Measurements from ENCODE around the gene STK24. TPM values are rescaled to one million over a fixed set of nuclear protein-coding genes. Genes with fewer than 3 reads are reported as not detected.

The STK24 gene
- total and polyA plus RNA-seq, 2 experiments from 2014 or later = 83.3 to 98.0 TPM

DNA sequence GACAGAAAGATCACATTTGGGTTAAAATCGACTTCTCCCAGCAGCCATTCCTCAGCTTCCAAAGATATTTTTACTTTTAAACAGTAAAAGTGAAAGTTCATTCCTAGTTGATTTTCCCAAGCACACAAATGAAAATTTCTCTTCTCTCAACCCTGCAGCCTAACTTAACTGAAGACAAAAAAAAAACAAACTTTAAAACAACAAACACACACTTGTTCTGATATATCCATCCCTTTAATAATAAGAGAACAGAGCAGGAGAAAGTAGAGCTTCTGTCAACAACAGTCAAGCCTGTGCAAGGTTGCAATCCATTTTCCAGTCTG, 72.9 kb downstream of the STK24 start:
- Histone ChIP-seq H3K27me3 (no peaks in the 10 kb centered on the region), H3K4me1 (ENCODE audit: low read depth) (peaks cover 72% of the 10 kb centered on the region), H3K4me3 (no peak overlapping the region), H3K9me3 (ENCODE audit: low read depth) (no peaks in the 10 kb centered on the region), H3K27ac (peak overlapping the region; percentile 93), H3K36me3 (no peaks in the 10 kb centered on the region)
- no peak for DNase-seq (ENCODE audit: low read depth in 1 of 2, low spot score in 1 of 2)
- TF ChIP-seq, protein P1, sequence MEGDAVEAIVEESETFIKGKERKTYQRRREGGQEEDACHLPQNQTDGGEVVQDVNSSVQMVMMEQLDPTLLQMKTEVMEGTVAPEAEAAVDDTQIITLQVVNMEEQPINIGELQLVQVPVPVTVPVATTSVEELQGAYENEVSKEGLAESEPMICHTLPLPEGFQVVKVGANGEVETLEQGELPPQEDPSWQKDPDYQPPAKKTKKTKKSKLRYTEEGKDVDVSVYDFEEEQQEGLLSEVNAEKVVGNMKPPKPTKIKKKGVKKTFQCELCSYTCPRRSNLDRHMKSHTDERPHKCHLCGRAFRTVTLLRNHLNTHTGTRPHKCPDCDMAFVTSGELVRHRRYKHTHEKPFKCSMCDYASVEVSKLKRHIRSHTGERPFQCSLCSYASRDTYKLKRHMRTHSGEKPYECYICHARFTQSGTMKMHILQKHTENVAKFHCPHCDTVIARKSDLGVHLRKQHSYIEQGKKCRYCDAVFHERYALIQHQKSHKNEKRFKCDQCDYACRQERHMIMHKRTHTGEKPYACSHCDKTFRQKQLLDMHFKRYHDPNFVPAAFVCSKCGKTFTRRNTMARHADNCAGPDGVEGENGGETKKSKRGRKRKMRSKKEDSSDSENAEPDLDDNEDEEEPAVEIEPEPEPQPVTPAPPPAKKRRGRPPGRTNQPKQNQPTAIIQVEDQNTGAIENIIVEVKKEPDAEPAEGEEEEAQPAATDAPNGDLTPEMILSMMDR (IDR thresholded peaks at IDR 0.05; ENCODE audit: low read depth, low read length) = no peak

DNA sequence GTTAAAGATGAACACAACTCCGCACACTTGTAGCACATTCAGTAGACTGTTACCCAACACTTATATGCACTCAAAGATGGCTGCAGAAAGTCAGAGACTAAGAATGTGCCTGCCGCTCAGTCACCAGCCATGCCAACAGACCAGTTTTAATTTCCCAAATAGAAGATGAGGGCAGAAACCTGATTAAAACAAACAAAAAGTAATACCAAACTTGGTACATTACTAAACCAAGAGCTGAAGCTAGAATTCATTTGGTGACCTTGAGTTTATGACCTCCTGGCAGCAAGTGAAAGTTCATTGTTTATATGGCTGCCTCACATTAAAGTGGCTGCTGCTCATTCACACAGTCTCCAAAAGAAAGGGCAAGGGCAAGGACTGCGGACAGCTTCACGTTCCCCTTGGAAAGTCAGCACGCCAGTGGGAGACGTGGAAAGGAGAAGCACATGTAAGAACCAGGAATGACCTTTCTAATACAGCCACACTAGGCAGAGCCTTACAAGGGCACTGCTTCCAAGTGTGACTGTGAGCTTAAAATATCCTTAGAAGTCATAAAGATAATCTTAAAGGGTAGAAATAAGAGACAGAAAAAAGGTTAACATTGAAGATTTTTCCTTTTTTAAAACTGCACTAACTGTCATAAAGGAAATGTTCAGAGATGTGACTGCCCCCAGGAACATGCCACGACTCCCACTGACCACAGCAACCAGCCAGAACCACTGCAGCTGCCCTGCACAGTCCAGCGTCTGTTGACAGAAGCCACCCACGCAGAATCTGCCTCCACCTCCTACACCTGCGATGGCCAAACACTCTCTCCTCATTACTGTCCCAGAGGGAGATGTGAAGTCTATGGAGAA, 73.5 kb downstream of the STK24 start:
- no peak for DNase-seq (ENCODE audit: low read depth in 1 of 2, low spot score in 1 of 2)
- H3K27me3 ChIP-seq = no peaks in the 10 kb centered on the region
- no peaks in the 10 kb centered on the region for H3K9me3 ChIP-seq (ENCODE audit: low read depth)
- peaks cover 66% of the 10 kb centered on the region for H3K4me1 ChIP-seq (ENCODE audit: low read depth)
- H3K4me3 ChIP-seq = no peak overlapping the region
- H3K36me3 ChIP-seq = no peaks in the 10 kb centered on the region
- TF ChIP-seq, protein P1 (IDR thresholded peaks at IDR 0.05; ENCODE audit: low read depth, low read length) = no peak
- H3K27ac ChIP-seq = peak overlapping the region; percentile 93

DNA sequence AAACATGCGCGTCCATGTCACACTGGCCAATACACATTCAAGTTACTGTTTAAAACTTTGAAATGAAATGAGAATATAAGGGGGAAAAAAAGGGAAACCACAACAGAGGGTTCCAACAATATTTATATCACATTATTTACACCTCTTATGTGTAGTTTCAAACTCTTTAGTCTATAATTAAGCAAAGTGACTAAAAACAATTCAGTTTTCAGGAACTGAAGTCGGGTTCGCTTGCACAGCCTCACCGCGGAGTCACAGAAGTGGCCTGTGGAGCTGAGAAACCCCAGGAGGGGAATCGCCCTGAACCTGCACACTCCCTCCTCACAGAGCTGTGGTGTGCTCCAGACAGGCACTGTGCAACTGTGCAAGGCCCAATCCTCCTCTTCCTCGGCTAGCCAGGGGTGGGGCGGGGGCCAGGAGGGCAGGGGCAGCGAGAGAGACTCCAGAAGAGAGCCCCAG, 75.9 kb downstream of the STK24 start:
- H3K4me1 ChIP-seq (ENCODE audit: low read depth) = peaks cover 46% of the 10 kb centered on the region
- H3K4me3 ChIP-seq = no peak overlapping the region
- no peaks in the 10 kb centered on the region for H3K36me3 ChIP-seq
- H3K9me3 ChIP-seq (ENCODE audit: low read depth) = no peaks in the 10 kb centered on the region
- no peak for DNase-seq (ENCODE audit: low read depth in 1 of 2, low spot score in 1 of 2)
- TF ChIP-seq, protein P1 (IDR thresholded peaks at IDR 0.05; ENCODE audit: low read depth, low read length) = no peak
- no peak overlapping the region for H3K27ac ChIP-seq
- no peaks in the 10 kb centered on the region for H3K27me3 ChIP-seq

DNA sequence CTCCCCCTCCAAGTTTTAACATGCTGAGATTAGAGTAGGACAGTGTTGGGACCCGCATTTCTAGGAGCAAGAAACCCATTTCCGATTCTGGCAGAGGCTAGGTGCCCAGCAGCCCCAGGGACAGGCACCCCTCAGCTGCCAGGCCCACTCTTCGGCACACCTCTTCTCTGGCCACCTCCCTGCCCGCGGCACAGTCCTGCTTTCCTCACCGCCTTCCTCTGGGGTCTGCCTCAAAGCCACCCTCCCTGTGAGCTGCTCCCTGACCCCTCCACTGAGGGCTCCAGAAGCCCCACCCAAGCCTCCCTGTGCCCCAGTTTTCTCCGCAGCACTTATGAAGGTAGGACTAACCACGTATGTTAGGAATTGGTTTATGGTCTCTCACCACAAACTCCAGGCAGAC, 79.9 kb downstream of the STK24 start:
- TF ChIP-seq, protein P1 (IDR thresholded peaks at IDR 0.05; ENCODE audit: low read depth, low read length) = no peak
- H3K4me1 ChIP-seq (ENCODE audit: low read depth) = peaks cover 14% of the 10 kb centered on the region

DNA sequence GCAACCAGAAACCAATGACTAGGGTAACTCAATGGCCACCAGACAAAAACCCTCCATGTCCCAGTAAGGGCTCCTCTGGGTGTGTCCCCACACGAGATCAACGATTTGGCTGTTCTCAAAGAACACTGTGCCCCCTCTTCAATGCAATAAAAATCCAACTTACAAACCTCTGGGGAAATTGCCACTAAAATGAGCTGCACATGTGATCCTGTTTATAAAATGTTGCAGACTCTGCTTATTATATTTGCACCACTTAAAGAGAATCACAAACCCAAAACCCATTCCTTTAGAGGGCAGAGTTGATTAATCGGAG, 80.5 kb downstream of the STK24 start:
- H3K4me3 ChIP-seq = no peak overlapping the region
- H3K27ac ChIP-seq = no peak overlapping the region
- no peaks in the 10 kb centered on the region for H3K27me3 ChIP-seq
- TF ChIP-seq, protein P1 (IDR thresholded peaks at IDR 0.05; ENCODE audit: low read depth, low read length) = no peak
- peaks cover 15% of the 10 kb centered on the region for H3K4me1 ChIP-seq (ENCODE audit: low read depth)
- no peak for DNase-seq (ENCODE audit: low read depth in 1 of 2, low spot score in 1 of 2)
- no peaks in the 10 kb centered on the region for H3K36me3 ChIP-seq
- H3K9me3 ChIP-seq (ENCODE audit: low read depth) = no peaks in the 10 kb centered on the region

More for the DNA sequence above, 79.9 kb downstream of the STK24 start:
- H3K27me3 ChIP-seq = no peaks in the 10 kb centered on the region
- no peak overlapping the region for H3K4me3 ChIP-seq
- no peaks in the 10 kb centered on the region for H3K9me3 ChIP-seq (ENCODE audit: low read depth)
- no peak for DNase-seq (ENCODE audit: low read depth in 1 of 2, low spot score in 1 of 2)
- no peaks in the 10 kb centered on the region for H3K36me3 ChIP-seq
- no peak overlapping the region for H3K27ac ChIP-seq
